GM18867 (cell line): Measurements from ENCODE around the gene ARL10.

Experiments
- ATAC-seq: cut with Tn5 transposase; IDR thresholded peaks from one replicate; pipeline ENCODE4 v1.9.1; 2021; ENCODE audit warnings: mild to moderate bottlenecking, moderate library complexity; ENCODE audit not compliant: unreplicated experiment

The ARL10 gene

GRCh38 chr5:176365351-176366231, at the start of gene ARL10:
TSS of gene ARL10 (plus strand) at chr5:176365487. CDS start at chr5:176365564, 77 bp downstream.
- ATAC-seq = peak; percentile 31

GRCh38 chr5:176317534-176318374, 47.5 kb upstream of the ARL10 start:
- ATAC-seq = no peak

- no peak for ATAC-seq
Observed at GRCh38 chr5:176319827-176320554, 45.3 kb upstream of the ARL10 start.

GRCh38 chr5:176320577-176320976, 44.7 kb upstream of the ARL10 start:
- no peak for ATAC-seq

GRCh38 chr5:176334031-176334770, 31.1 kb upstream of the ARL10 start:
- ATAC-seq = no peak

GRCh38 chr5:176337913-176338312, 27.4 kb upstream of the ARL10 start:
- no peak for ATAC-seq

GRCh38 chr5:176339304-176339703, 26.0 kb upstream of the ARL10 start:
- no peak for ATAC-seq

- ATAC-seq = no peak
Observed at GRCh38 chr5:176341325-176342157, 23.7 kb upstream of the ARL10 start.

GRCh38 chr5:176342158-176342483, 23.2 kb upstream of the ARL10 start:
- ATAC-seq = no peak

- ATAC-seq = no peak
Observed at GRCh38 chr5:176342766-176343458, 22.4 kb upstream of the ARL10 start.

- no peak for ATAC-seq
Observed at GRCh38 chr5:176350416-176350815, 14.9 kb upstream of the ARL10 start.

- ATAC-seq = no peak
Observed at GRCh38 chr5:176352116-176352878, 13.0 kb upstream of the ARL10 start.

GRCh38 chr5:176353533-176353932, 11.8 kb upstream of the ARL10 start:
- no peak for ATAC-seq

GRCh38 chr5:176355400-176356178, 9.7 kb upstream of the ARL10 start:
- no peak for ATAC-seq

GRCh38 chr5:176356179-176356566, 9.1 kb upstream of the ARL10 start:
- no peak for ATAC-seq

- ATAC-seq = no peak
Observed at GRCh38 chr5:176359658-176360057, 5.6 kb upstream of the ARL10 start.

GRCh38 chr5:176360894-176361436, 4.3 kb upstream of the ARL10 start:
- no peak for ATAC-seq
